Measurements from ENCODE around the gene SORCS3. TPM values are rescaled to one million over a fixed set of nuclear protein-coding genes. Genes with fewer than 3 reads are reported as not detected.

The SORCS3 gene
- total and polyA plus RNA-seq, 10 of the 15 experiments (the other 5 are each of a cell fraction or from before 2014, with no cell fraction given): 0.01 to 0.04 (median 0.02) TPM; not detected in 7

GRCh38 chr10:105195831-105196230 is 554.7 kb downstream of the SORCS3 start (continued):
- TF ChIP-seq, protein P1, sequence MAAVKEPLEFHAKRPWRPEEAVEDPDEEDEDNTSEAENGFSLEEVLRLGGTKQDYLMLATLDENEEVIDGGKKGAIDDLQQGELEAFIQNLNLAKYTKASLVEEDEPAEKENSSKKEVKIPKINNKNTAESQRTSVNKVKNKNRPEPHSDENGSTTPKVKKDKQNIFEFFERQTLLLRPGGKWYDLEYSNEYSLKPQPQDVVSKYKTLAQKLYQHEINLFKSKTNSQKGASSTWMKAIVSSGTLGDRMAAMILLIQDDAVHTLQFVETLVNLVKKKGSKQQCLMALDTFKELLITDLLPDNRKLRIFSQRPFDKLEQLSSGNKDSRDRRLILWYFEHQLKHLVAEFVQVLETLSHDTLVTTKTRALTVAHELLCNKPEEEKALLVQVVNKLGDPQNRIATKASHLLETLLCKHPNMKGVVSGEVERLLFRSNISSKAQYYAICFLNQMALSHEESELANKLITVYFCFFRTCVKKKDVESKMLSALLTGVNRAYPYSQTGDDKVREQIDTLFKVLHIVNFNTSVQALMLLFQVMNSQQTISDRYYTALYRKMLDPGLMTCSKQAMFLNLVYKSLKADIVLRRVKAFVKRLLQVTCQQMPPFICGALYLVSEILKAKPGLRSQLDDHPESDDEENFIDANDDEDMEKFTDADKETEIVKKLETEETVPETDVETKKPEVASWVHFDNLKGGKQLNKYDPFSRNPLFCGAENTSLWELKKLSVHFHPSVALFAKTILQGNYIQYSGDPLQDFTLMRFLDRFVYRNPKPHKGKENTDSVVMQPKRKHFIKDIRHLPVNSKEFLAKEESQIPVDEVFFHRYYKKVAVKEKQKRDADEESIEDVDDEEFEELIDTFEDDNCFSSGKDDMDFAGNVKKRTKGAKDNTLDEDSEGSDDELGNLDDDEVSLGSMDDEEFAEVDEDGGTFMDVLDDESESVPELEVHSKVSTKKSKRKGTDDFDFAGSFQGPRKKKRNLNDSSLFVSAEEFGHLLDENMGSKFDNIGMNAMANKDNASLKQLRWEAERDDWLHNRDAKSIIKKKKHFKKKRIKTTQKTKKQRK (IDR thresholded peaks at IDR 0.05; ENCODE audit: low read depth, low read length): no peak
- TF ChIP-seq RUNX3 (IDR thresholded peaks at IDR 0.05; ENCODE audit: low read length): no peak
- no peak for TF ChIP-seq ZBTB4 (CRISPR knock-in tag; IDR thresholded peaks at IDR 0.05)
- no peak for TF ChIP-seq ZNF622 (IDR thresholded peaks at IDR 0.05)

- RAD21 ChIA-PET (ENCODE audit: unreplicated experiment): no interaction called here
- Histone ChIP-seq H3K27ac (ENCODE audit: control insufficient read depth, insufficient read depth) (no peak overlapping the region), H3K9ac (ENCODE audit: control insufficient read depth, insufficient read depth, low read length) (no peak overlapping the region), H3K4me2 (ENCODE audit: control insufficient read depth, insufficient read depth) (no peak overlapping the region), H3K36me3 (ENCODE audit: control insufficient read depth in 2 of 2, insufficient read depth in 2 of 2, low read length in 1 of 2) (no peaks in the 10 kb centered on the region), H3K4me1 (ENCODE audit: control insufficient read depth, insufficient read depth, low read length) (no peaks in the 10 kb centered on the region), H4K20me1 (ENCODE audit: control insufficient read depth, insufficient read depth) (no peaks in the 10 kb centered on the region), H3K9me3 (replicated peaks; ENCODE audit: control insufficient read depth, insufficient read depth, low read length) (no peaks in the 10 kb centered on the region), H3K79me2 (ENCODE audit: control insufficient read depth, insufficient read depth, low read length) (no peaks in the 10 kb centered on the region), H3K27me3 (replicated peaks in 1 of 2; ENCODE audit: control insufficient read depth in 2 of 2, insufficient read depth in 2 of 2, low read length in 1 of 2) (no peaks in the 10 kb centered on the region), H2AFZ (ENCODE audit: control insufficient read depth, low read depth, low read length) (no peak overlapping the region), H3K4me3 (no peak overlapping the region)
- no peak for ATAC-seq
- FAIRE-seq: no peak
- POLR2A ChIA-PET: interaction anchor here (0.6 kb wide), 1 partner anchor 30 kb away, joined by 3 read pairs; no protein-coding TSS in a partner anchor
- TF ChIP-seq TARDBP (IDR thresholded peaks at IDR 0.05; ENCODE audit: borderline replicate concordance): no peak
- TF ChIP-seq, protein P2, sequence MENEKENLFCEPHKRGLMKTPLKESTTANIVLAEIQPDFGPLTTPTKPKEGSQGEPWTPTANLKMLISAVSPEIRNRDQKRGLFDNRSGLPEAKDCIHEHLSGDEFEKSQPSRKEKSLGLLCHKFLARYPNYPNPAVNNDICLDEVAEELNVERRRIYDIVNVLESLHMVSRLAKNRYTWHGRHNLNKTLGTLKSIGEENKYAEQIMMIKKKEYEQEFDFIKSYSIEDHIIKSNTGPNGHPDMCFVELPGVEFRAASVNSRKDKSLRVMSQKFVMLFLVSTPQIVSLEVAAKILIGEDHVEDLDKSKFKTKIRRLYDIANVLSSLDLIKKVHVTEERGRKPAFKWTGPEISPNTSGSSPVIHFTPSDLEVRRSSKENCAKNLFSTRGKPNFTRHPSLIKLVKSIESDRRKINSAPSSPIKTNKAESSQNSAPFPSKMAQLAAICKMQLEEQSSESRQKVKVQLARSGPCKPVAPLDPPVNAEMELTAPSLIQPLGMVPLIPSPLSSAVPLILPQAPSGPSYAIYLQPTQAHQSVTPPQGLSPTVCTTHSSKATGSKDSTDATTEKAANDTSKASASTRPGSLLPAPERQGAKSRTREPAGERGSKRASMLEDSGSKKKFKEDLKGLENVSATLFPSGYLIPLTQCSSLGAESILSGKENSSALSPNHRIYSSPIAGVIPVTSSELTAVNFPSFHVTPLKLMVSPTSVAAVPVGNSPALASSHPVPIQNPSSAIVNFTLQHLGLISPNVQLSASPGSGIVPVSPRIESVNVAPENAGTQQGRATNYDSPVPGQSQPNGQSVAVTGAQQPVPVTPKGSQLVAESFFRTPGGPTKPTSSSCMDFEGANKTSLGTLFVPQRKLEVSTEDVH (IDR thresholded peaks at IDR 0.05; ENCODE audit: low read depth, partially characterized antibody): no peak
- no peak for TF ChIP-seq PAX8 (IDR thresholded peaks at IDR 0.05)
- TF ChIP-seq BMI1 (IDR thresholded peaks at IDR 0.05; ENCODE audit: borderline replicate concordance): no peak
- TF ChIP-seq STAT1 (conservative IDR thresholded peaks at IDR 0.05): no peak
- TF ChIP-seq ASH2L (IDR thresholded peaks at IDR 0.05; ENCODE audit: borderline replicate concordance, low read depth): no peak
- TF ChIP-seq, protein P3, sequence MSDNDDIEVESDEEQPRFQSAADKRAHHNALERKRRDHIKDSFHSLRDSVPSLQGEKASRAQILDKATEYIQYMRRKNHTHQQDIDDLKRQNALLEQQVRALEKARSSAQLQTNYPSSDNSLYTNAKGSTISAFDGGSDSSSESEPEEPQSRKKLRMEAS (IDR thresholded peaks at IDR 0.05; ENCODE audit: low read depth, low read length): no peak
- TF ChIP-seq IRF4 (IDR thresholded peaks at IDR 0.05; ENCODE audit: low read depth, low read length): no peak
- TF ChIP-seq CHD1 (IDR thresholded peaks at IDR 0.05; ENCODE audit: low read depth, low read length): no peak
- SMC1A ChIA-PET (ENCODE audit: uncharacterized antibody, unreplicated experiment): no interaction called here
- 0% methylated on average over 6 of the region's 6 CpGs for WGBS (ENCODE audit: insufficient coverage, insufficient replicate concordance, low lambda C conversion rate, missing lambda C conversion rate)
- intact Hi-C loops (cut with micrococcal nuclease; ENCODE audit: unreplicated experiment): no loop called here
- in situ Hi-C loops (cut with MboI): no loop called here
- BruUV-seq (replicated peaks): no TSS peak
- DNase-seq (ENCODE audit: low read depth, low spot score): no peak
- CTCF ChIA-PET: no interaction called here
Measured at GRCh38 chr10:105197598-105198364, 556.7 kb downstream of the SORCS3 start.

All from GM12878 (cell line).